ENCODE measurements around the gene PGAP6. TPM values are rescaled to one million over a fixed set of nuclear protein-coding genes. Genes with fewer than 3 reads are reported as not detected.

Gene PGAP6
- total RNA-seq, 4 donors from 2014 or later = 10.6 to 36.2 (median 12.8) TPM

DNA sequence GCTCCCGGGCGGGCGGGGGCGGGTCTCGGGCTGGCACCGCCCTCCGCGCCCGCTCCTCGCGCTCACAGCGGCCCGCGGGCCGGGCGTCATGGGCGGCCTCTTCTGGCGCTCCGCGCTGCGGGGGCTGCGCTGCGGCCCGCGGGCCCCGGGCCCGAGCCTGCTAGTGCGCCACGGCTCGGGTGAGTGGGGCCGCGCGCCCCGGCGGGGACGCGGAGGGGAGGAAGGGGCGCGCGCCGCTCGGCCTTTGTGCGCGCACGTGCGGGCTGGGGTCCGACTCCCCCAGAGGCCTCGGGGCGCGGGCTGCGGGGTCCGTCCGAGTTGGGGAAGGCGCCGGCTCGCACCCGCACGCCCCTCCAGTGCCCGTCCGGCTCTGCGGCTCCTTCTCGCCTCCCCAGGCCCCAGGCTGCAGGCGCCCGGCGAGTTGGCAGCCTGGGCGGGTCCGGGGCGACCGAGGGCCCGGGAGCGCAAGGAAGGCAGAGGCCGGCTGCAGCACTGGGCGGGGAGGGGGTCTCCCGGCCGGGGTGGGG is 15.4 kb upstream of the PGAP6 start, which contains the start of gene NME4:
NME4 (plus strand) TSS at position 65 of the 527 bp plus-strand sequence; CDS start at position 89, 24 bp downstream.
- peak in 1 of 2 donors; percentile 42 for TF ChIP-seq POLR2A (IDR thresholded peaks at IDR 0.05)
- TF ChIP-seq, protein P1, sequence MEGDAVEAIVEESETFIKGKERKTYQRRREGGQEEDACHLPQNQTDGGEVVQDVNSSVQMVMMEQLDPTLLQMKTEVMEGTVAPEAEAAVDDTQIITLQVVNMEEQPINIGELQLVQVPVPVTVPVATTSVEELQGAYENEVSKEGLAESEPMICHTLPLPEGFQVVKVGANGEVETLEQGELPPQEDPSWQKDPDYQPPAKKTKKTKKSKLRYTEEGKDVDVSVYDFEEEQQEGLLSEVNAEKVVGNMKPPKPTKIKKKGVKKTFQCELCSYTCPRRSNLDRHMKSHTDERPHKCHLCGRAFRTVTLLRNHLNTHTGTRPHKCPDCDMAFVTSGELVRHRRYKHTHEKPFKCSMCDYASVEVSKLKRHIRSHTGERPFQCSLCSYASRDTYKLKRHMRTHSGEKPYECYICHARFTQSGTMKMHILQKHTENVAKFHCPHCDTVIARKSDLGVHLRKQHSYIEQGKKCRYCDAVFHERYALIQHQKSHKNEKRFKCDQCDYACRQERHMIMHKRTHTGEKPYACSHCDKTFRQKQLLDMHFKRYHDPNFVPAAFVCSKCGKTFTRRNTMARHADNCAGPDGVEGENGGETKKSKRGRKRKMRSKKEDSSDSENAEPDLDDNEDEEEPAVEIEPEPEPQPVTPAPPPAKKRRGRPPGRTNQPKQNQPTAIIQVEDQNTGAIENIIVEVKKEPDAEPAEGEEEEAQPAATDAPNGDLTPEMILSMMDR (IDR thresholded peaks at IDR 0.05) = peak in 1 of 4 experiments; percentile 17
- Histone ChIP-seq H3K9me3 (no peaks in the 10 kb centered on the region), H3K36me3 (no peaks in the 10 kb centered on the region), H3K27me3 (no peaks in the 10 kb centered on the region), H3K4me1 (peaks cover 2% of the 10 kb centered on the region in 2 donors), H3K4me3 (peak within 1 kb of the TSS; percentile 34 to 74), H3K27ac (peak within 1 kb of the TSS; percentile 89 to 91)
- DNase-seq = no peak
- intact Hi-C loops (cut with DNase I; ENCODE audit: low total_unique reads) = no loop called here

DNA sequence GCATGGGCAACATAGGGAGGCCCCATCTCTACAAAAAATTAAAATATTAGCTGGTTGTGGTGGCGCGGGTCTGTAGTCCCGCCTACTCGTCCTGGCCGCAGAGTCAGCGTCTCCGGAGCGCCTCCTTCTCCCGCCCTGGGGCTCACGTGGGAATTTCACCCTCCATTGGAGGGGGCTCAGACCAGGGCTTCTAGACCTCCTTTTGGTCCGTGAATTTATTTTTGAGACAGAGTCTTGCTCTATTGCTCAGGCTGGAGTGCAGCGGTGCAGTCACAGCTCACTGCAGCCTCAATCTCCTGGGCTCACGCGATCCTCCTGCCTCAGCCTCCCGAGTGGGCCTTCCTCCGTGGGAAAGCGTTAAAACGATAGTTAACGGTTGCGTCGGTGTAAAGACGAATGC is 14.8 kb upstream of the PGAP6 start:
- H3K4me3 ChIP-seq = peak overlapping the region; percentile 34 to 74
- peak overlapping the region; percentile 89 to 91 for H3K27ac ChIP-seq
- intact Hi-C loops (cut with DNase I; ENCODE audit: low total_unique reads) = no loop called here
- peaks cover 2% of the 10 kb centered on the region in 2 donors for H3K4me1 ChIP-seq
- H3K9me3 ChIP-seq = no peaks in the 10 kb centered on the region
- no peak for TF ChIP-seq POLR2A (IDR thresholded peaks at IDR 0.05)
- TF ChIP-seq, protein P1 (IDR thresholded peaks at IDR 0.05) = no peak
- no peaks in the 10 kb centered on the region for H3K36me3 ChIP-seq
- H3K27me3 ChIP-seq = no peaks in the 10 kb centered on the region
- peak in 1 of 2 donors; percentile 58 for DNase-seq

DNA sequence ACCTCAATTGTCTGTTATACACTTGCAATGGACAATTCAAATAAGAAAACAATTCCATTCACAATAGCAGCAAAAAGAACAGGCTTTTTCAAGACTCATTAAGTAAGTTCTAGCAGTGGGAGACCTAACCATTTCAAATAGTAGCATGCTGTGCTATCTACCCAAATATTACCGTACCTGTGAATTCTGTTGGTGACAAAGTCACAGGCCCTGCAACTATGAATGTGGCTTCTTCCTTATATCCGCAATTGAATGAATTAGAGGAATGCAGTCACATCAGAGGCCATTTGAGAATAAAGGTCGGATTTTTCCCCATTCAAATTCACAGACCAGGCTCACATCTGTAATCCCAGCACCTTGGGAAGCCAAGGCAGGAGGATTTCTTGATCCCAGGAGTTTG is 14.4 kb upstream of the PGAP6 start:
- DNase-seq = no peak
- peaks cover 2% of the 10 kb centered on the region in 2 donors for H3K4me1 ChIP-seq
- no peaks in the 10 kb centered on the region for H3K9me3 ChIP-seq
- TF ChIP-seq, protein P1 (IDR thresholded peaks at IDR 0.05) = no peak
- no peak for TF ChIP-seq POLR2A (IDR thresholded peaks at IDR 0.05)
- H3K27me3 ChIP-seq = no peaks in the 10 kb centered on the region
- no peaks in the 10 kb centered on the region for H3K36me3 ChIP-seq
- intact Hi-C loops (cut with DNase I; ENCODE audit: low total_unique reads) = no loop called here
- H3K27ac ChIP-seq = peak overlapping the region; percentile 89 to 91
- peak overlapping the region in 1 of 2 donors; percentile 74 for H3K4me3 ChIP-seq

DNA sequence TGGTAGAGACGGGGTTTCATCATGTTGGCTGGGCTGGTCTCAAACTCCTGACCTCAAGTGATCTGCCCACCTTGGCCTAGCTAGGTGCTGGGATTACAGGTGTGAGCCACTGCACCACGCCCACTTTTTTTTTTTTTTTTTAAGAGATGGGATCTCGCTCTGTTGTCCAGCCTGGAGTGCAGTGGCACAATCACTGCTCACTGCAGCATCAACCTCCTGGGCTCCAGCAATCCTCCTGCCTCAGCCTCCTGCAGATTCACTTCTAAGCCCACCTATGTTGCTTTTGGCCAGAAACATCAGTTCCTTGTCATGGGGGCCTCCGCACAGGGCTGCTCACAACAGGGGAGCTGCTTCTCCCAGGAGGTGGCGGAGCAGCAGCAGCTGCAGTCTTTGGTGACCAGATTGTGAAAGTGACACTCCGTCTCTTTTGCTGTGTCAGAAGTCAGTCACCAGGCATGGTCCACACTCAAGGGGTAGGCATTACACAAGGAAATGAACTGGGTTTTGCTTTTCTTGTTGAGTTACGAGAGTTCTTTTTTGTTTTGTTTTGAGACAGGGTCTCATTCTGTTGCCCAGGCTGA is 10.8 kb upstream of the PGAP6 start:
- Histone ChIP-seq H3K4me3 (no peak overlapping the region), H3K4me1 (no peaks in the 10 kb centered on the region), H3K9me3 (no peaks in the 10 kb centered on the region), H3K27ac (no peak overlapping the region), H3K27me3 (no peaks in the 10 kb centered on the region), H3K36me3 (no peaks in the 10 kb centered on the region)
- DNase-seq = no peak
- intact Hi-C loops (cut with DNase I; ENCODE audit: low total_unique reads) = no loop called here
- TF ChIP-seq, protein P1 (IDR thresholded peaks at IDR 0.05) = no peak
- no peak for TF ChIP-seq POLR2A (IDR thresholded peaks at IDR 0.05)

DNA sequence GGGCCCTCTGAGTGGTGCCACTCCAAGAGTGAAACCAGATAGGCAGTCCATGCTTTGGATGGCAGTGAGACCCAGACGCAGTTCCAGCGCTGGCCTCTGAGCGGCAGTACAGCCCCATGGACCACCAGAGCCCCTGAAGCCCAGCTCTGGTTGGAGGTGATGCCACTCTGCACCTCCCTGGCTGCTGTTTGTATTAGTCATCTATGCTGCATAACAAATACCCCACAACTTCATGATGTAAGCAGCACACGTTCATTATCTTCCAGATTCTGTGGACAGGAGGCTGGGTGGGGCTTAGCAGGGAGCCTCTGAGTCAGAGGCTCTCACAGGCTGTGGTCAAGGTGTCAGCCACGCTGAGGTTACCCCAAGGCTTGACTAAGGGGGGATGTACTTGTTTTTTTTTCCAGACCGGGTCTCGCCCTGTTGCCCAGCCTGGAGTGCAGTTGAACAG is 10.1 kb upstream of the PGAP6 start:
- H3K36me3 ChIP-seq = no peaks in the 10 kb centered on the region
- DNase-seq = peak in 1 of 2 donors; percentile 58
- no peaks in the 10 kb centered on the region for H3K4me1 ChIP-seq
- H3K9me3 ChIP-seq = no peaks in the 10 kb centered on the region
- no peak overlapping the region for H3K27ac ChIP-seq
- H3K27me3 ChIP-seq = no peaks in the 10 kb centered on the region
- H3K4me3 ChIP-seq = no peak overlapping the region
- intact Hi-C loops (cut with DNase I; ENCODE audit: low total_unique reads) = no loop called here
- no peak for TF ChIP-seq POLR2A (IDR thresholded peaks at IDR 0.05)
- TF ChIP-seq, protein P1 (IDR thresholded peaks at IDR 0.05) = peak; percentile 16 to 59 (median 52)
